Upper lobe of left lung (tissue), 6 donors: ENCODE data around the gene LRRK1. TPM values are rescaled to one million over a fixed set of nuclear protein-coding genes. Genes with fewer than 3 reads are reported as not detected.

Experiments used
- ATAC-seq, 2 donors: fragments of 200-7000 bp; cut with Tn5 transposase; one replicate each; pipeline ENCODE4 v1.9.1; 2022; ENCODE audit warnings: mild to moderate bottlenecking in 2 of 2, moderate library complexity in 2 of 2; ENCODE audit not compliant: low FRiP score in 2 of 2
- DNase-seq, 2 donors: peaks; one replicate each; pipeline ENCODE4 v3.0.0-alpha.2; 2019 to 2020
- H3K27ac ChIP-seq, 4 donors: fragments of 200-600 bp; sonication (generic); one replicate each; pipeline ENCODE4 v1.5.1; 2016 to 2019
- H3K27me3 ChIP-seq, 4 donors: fragments of 200-600 bp; sonication (generic); one replicate each; pipeline ENCODE4 v1.5.1; 2017 to 2019
- H3K36me3 ChIP-seq, 4 donors: fragments of 200-600 bp; sonication (generic); one replicate each; pipeline ENCODE4 v1.5.1; 2016 to 2019
- H3K4me1 ChIP-seq, 4 donors: fragments of 200-600 bp; sonication (generic); one replicate each; pipeline ENCODE4 v1.5.1; 2018 to 2019
- H3K4me3 ChIP-seq, 4 donors: fragments of 200-600 bp; sonication (generic); one replicate each; pipeline ENCODE4 v1.5.1; 2017 to 2019; ENCODE audit warnings: mild to moderate bottlenecking in 2 of 4, moderate library complexity in 1 of 4
- H3K9me3 ChIP-seq, 4 donors: fragments of 200-600 bp; sonication (generic); one replicate each; pipeline ENCODE4 v1.5.1; 2018 to 2019
- EP300 ChIP-seq, 4 donors: sonication (generic); formaldehyde crosslinking; IDR thresholded peaks; one replicate each; pipeline ENCODE4 v1.5.1; 2017; ENCODE audit warnings: antibody characterized with exemption in 4 of 4, control low read depth in 2 of 4
- POLR2A ChIP-seq, 4 donors: fragments of 450-650 bp; IDR thresholded peaks; one replicate each; pipeline ENCODE4 v1.5.1; 2016 to 2017; ENCODE audit warnings: antibody characterized with exemption in 4 of 4, mild to moderate bottlenecking in 2 of 4
- POLR2AphosphoS5 ChIP-seq, 2 donors: sonication (generic); formaldehyde crosslinking; IDR thresholded peaks; one replicate each; pipeline ENCODE4 v1.5.1; 2017; ENCODE audit warnings: antibody characterized with exemption in 2 of 2
- WGBS, 2 donors: methylation state at CpG; one replicate each; pipeline ENCODE4 v1.1.5; 2017 to 2018; 5-methylcytosine and 5-hydroxymethylcytosine counted together
- total RNA-seq, 6 donors: library from RNA; depleted of rRNA in 4 of 6; stranded (reverse); fragments of >200 nt in 4 of 6; gene quantifications; one replicate each; pipeline versions ENCODE4 v1.1.0 to v1.2.1, GENCODE V29; 2016 to 2021
- TF ChIP-seq, protein P1 (sequence below), 6 experiments: fragments of 450-650 bp in 4 of 6; fragments of 200-600 bp in 2 of 6; sonication (generic) in 2 of 6; IDR thresholded peaks; one replicate each; pipeline ENCODE4 v1.5.1; 2016 to 2019; ENCODE audit warnings: antibody characterized with exemption in 6 of 6
- donor health status: DM: no; HTN: no; CAD: no; lungs with moderate emphysema.
- donor health status: DM: no; HTN: yes; CAD: no; lungs with severe emphysema.

LRRK1 gene
- total RNA-seq, 6 donors from 2014 or later: 15.0 to 47.1 (median 31.2) TPM

GRCh38 chr15:100879464-100880138 lies 39.6 kb upstream of the LRRK1 start, which contains the start of gene ALDH1A3:
Gene ALDH1A3, plus strand, starts transcription at chr15:100879831. Its CDS starts 77 bp downstream, at chr15:100879908.
- Histone ChIP-seq H3K4me1 (peaks cover 13 to 23% (median 16%) of the 10 kb centered on the region in 4 donors), H3K27me3 (peaks cover 0 to 24% (median 12%) of the 10 kb centered on the region in 4 donors), H3K4me3 (peak within 1 kb of the TSS; percentile 16 to 56 (median 49)), H3K9me3 (no peaks in the 10 kb centered on the region), H3K36me3 (no peaks in the 10 kb centered on the region), H3K27ac (no peak within 1 kb of the TSS)
- ATAC-seq (peak; percentile 55 to 92), DNase-seq (peak in 1 of 2 donors; percentile 90)
- TF ChIP-seq POLR2A (IDR thresholded peaks at IDR 0.05): peak in 1 of 4 donors; percentile 12
- TF ChIP-seq, protein P1, sequence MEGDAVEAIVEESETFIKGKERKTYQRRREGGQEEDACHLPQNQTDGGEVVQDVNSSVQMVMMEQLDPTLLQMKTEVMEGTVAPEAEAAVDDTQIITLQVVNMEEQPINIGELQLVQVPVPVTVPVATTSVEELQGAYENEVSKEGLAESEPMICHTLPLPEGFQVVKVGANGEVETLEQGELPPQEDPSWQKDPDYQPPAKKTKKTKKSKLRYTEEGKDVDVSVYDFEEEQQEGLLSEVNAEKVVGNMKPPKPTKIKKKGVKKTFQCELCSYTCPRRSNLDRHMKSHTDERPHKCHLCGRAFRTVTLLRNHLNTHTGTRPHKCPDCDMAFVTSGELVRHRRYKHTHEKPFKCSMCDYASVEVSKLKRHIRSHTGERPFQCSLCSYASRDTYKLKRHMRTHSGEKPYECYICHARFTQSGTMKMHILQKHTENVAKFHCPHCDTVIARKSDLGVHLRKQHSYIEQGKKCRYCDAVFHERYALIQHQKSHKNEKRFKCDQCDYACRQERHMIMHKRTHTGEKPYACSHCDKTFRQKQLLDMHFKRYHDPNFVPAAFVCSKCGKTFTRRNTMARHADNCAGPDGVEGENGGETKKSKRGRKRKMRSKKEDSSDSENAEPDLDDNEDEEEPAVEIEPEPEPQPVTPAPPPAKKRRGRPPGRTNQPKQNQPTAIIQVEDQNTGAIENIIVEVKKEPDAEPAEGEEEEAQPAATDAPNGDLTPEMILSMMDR (IDR thresholded peaks at IDR 0.05): no peak
- WGBS, 2 donors: 0 to 5% methylated on average over 2 to 11 of the region's 93 CpGs

GRCh38 chr15:100880139-100880896 lies 38.8 kb upstream of the LRRK1 start:
- H3K4me3 ChIP-seq: peak overlapping the region in 3 of 4 donors; percentile 47 to 56 (median 51)
- H3K27me3 ChIP-seq: peaks cover 0 to 24% (median 12%) of the 10 kb centered on the region in 4 donors
- H3K27ac ChIP-seq: no peak overlapping the region
- no peaks in the 10 kb centered on the region for H3K36me3 ChIP-seq
- H3K4me1 ChIP-seq: peaks cover 13 to 23% (median 16%) of the 10 kb centered on the region in 4 donors
- no peaks in the 10 kb centered on the region for H3K9me3 ChIP-seq
- ATAC-seq (peak in 1 of 2 donors; percentile 14), DNase-seq (peak in 1 of 2 donors; percentile 83)
- WGBS, 2 donors: 5% methylated on average over 27 to 54 of the region's 80 CpGs
- TF ChIP-seq, protein P1 (IDR thresholded peaks at IDR 0.05): no peak
- TF ChIP-seq POLR2AphosphoS5 (IDR thresholded peaks at IDR 0.05): no peak

GRCh38 chr15:100880897-100881242 lies 38.3 kb upstream of the LRRK1 start:
- Histone ChIP-seq H3K4me1 (peaks cover 13 to 23% (median 16%) of the 10 kb centered on the region in 4 donors), H3K36me3 (no peaks in the 10 kb centered on the region), H3K4me3 (peak overlapping the region in 3 of 4 donors; percentile 47 to 56 (median 51)), H3K27me3 (peaks cover 0 to 24% (median 12%) of the 10 kb centered on the region in 4 donors), H3K27ac (no peak overlapping the region), H3K9me3 (no peaks in the 10 kb centered on the region)
- TF ChIP-seq POLR2A (IDR thresholded peaks at IDR 0.05): no peak
- TF ChIP-seq POLR2AphosphoS5 (IDR thresholded peaks at IDR 0.05): no peak
- no peak for TF ChIP-seq EP300 (IDR thresholded peaks at IDR 0.05)
- TF ChIP-seq, protein P1 (IDR thresholded peaks at IDR 0.05): no peak
- DNase-seq (no peak), ATAC-seq (no peak)
- WGBS, 2 donors: 40 to 41% methylated on average over 10 of the region's 10 CpGs

- no peak overlapping the region for H3K4me3 ChIP-seq
- ATAC-seq (no peak), DNase-seq (peak in 1 of 2 donors; percentile 56)
- peaks cover 0 to 24% (median 12%) of the 10 kb centered on the region in 4 donors for H3K27me3 ChIP-seq
- TF ChIP-seq POLR2AphosphoS5 (IDR thresholded peaks at IDR 0.05) (no peak), POLR2A (IDR thresholded peaks at IDR 0.05) (no peak)
- TF ChIP-seq, protein P1 (IDR thresholded peaks at IDR 0.05): no peak
- no peaks in the 10 kb centered on the region for H3K36me3 ChIP-seq
- peaks cover 13 to 23% (median 16%) of the 10 kb centered on the region in 4 donors for H3K4me1 ChIP-seq
- no peak overlapping the region for H3K27ac ChIP-seq
- 91 to 93% methylated on average over 14 of the region's 14 CpGs for WGBS, 2 donors
- no peaks in the 10 kb centered on the region for H3K9me3 ChIP-seq
Observed at GRCh38 chr15:100881573-100882336, 37.4 kb upstream of the LRRK1 start.
